Esophagus muscularis mucosa (tissue), 4 donors: ENCODE results near the gene SYNGAP1. TPM values are rescaled to one million over a fixed set of nuclear protein-coding genes. Genes with fewer than 3 reads are reported as not detected.

Experiments used
- DNase-seq: peaks from one replicate; pipeline ENCODE4 v3.0.0-alpha.2; 2017; ENCODE audit errors: extremely low spot score
- H3K27ac ChIP-seq, 4 donors: fragments of 200-600 bp; sonication (generic); replicated peaks in 1 of 4; 1 replicate in 3 of 4; 2 replicates in 1 of 4; pipeline ENCODE4 v1.5.1; 2016 to 2019; ENCODE audit warnings: mild to moderate bottlenecking in 1 of 4
- H3K27me3 ChIP-seq, 4 donors: fragments of 200-600 bp; sonication (generic); one replicate each; pipeline versions ENCODE4 v1.5.1 to v1.6.0; 2016 to 2019
- H3K36me3 ChIP-seq, 4 donors: fragments of 200-600 bp; sonication (generic); one replicate each; pipeline ENCODE4 v1.5.1; 2016 to 2019
- H3K4me1 ChIP-seq, 4 donors: fragments of 200-600 bp; sonication (generic); one replicate each; pipeline ENCODE4 v1.5.1; 2016 to 2019
- H3K4me3 ChIP-seq, 4 donors: fragments of 200-600 bp; sonication (generic); 1 replicate in 2 of 4; 2 replicates in 2 of 4; pipeline ENCODE4 v1.5.1; 2016 to 2019; ENCODE audit warnings: mild to moderate bottlenecking in 4 of 4, moderate library complexity in 1 of 4
- H3K9me3 ChIP-seq, 4 donors: fragments of 200-600 bp; sonication (generic); 1 replicate in 3 of 4; 2 replicates in 1 of 4; pipeline ENCODE4 v1.5.1; 2016 to 2019
- EP300 ChIP-seq: sonication (generic); formaldehyde crosslinking; IDR thresholded peaks from one replicate; pipeline ENCODE4 v1.6.1; 2017; ENCODE audit warnings: antibody characterized with exemption
- POLR2A ChIP-seq: fragments of 450-650 bp; IDR thresholded peaks from one replicate; pipeline ENCODE4 v1.6.1; 2017; ENCODE audit warnings: antibody characterized with exemption, moderate library complexity, mild to moderate bottlenecking, low read depth
- POLR2AphosphoS5 ChIP-seq, 2 donors: sonication (generic); formaldehyde crosslinking; IDR thresholded peaks; one replicate each; pipeline ENCODE4 v1.6.1; 2017; ENCODE audit warnings: antibody characterized with exemption in 2 of 2
- WGBS: methylation state at CpG from one replicate; pipeline ENCODE4 v1.1.5; 2018; 5-methylcytosine and 5-hydroxymethylcytosine counted together
- intact Hi-C: fragments of 100-400 bp; cut with DNase I; formaldehyde crosslinking; loops from one replicate; pipeline ENCODE4 v1.15.1; 2023
- total RNA-seq, 4 donors: library from RNA; depleted of rRNA; stranded (reverse); fragments of >200 nt; gene quantifications; one replicate each; pipeline versions ENCODE4 v1.1.0 to v1.2.1, GENCODE V29; 2016
- TF ChIP-seq, protein P1 (sequence below), 3 experiments: fragments of 200-600 bp in 2 of 3; fragments of 450-650 bp in 1 of 3; sonication (generic) in 2 of 3; IDR thresholded peaks; one replicate each; pipeline ENCODE4 v1.5.1; 2017 to 2019; ENCODE audit warnings: antibody characterized with exemption in 3 of 3, mild to moderate bottlenecking in 2 of 3, moderate library complexity in 1 of 3

Gene SYNGAP1
- total RNA-seq, 4 donors from 2014 or later: 8.0 to 17.6 (median 13.2) TPM

DNA sequence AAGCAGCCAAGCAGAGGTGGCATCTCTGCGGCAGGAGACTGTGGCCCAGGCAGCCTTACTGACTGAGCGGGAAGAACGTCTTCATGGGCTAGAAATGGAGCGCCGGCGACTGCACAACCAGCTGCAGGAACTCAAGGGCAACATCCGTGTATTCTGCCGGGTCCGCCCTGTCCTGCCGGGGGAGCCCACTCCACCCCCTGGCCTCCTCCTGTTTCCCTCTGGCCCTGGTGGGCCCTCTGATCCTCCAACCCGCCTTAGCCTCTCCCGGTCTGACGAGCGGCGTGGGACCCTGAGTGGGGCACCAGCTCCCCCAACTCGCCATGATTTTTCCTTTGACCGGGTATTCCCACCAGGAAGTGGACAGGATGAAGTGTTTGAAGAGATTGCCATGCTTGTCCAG lies 15.0 kb upstream of the SYNGAP1 start:
- Histone ChIP-seq H3K27me3 (no peaks in the 10 kb centered on the region), H3K9me3 (no peaks in the 10 kb centered on the region), H3K36me3 (no peaks in the 10 kb centered on the region), H3K4me3 (no peak overlapping the region), H3K27ac (no peak overlapping the region), H3K4me1 (peaks cover 0 to 7% (median 6%) of the 10 kb centered on the region in 4 donors)
- DNase-seq: no peak
- TF ChIP-seq POLR2AphosphoS5 (IDR thresholded peaks at IDR 0.05) (no peak), EP300 (no peak), POLR2A (no peak)
- TF ChIP-seq, protein P1, sequence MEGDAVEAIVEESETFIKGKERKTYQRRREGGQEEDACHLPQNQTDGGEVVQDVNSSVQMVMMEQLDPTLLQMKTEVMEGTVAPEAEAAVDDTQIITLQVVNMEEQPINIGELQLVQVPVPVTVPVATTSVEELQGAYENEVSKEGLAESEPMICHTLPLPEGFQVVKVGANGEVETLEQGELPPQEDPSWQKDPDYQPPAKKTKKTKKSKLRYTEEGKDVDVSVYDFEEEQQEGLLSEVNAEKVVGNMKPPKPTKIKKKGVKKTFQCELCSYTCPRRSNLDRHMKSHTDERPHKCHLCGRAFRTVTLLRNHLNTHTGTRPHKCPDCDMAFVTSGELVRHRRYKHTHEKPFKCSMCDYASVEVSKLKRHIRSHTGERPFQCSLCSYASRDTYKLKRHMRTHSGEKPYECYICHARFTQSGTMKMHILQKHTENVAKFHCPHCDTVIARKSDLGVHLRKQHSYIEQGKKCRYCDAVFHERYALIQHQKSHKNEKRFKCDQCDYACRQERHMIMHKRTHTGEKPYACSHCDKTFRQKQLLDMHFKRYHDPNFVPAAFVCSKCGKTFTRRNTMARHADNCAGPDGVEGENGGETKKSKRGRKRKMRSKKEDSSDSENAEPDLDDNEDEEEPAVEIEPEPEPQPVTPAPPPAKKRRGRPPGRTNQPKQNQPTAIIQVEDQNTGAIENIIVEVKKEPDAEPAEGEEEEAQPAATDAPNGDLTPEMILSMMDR (IDR thresholded peaks at IDR 0.05): no peak
- WGBS: 100% methylated on average over 2 of the region's 17 CpGs
- intact Hi-C loops: no loop called here

- DNase-seq: no peak
- Histone ChIP-seq H3K27ac (no peak overlapping the region), H3K27me3 (no peaks in the 10 kb centered on the region), H3K9me3 (no peaks in the 10 kb centered on the region), H3K4me3 (no peak overlapping the region), H3K36me3 (no peaks in the 10 kb centered on the region), H3K4me1 (peaks cover 0 to 9% (median 8%) of the 10 kb centered on the region in 4 donors)
- TF ChIP-seq, protein P1 (IDR thresholded peaks at IDR 0.05): no peak
- TF ChIP-seq POLR2A (no peak), POLR2AphosphoS5 (IDR thresholded peaks at IDR 0.05) (no peak), EP300 (no peak)
- WGBS: 92% methylated on average over 13 of the region's 15 CpGs
- intact Hi-C loops: no loop called here
Observed at GRCh38 chr6:33405386-33405940, 14.4 kb upstream of the SYNGAP1 start.

DNA sequence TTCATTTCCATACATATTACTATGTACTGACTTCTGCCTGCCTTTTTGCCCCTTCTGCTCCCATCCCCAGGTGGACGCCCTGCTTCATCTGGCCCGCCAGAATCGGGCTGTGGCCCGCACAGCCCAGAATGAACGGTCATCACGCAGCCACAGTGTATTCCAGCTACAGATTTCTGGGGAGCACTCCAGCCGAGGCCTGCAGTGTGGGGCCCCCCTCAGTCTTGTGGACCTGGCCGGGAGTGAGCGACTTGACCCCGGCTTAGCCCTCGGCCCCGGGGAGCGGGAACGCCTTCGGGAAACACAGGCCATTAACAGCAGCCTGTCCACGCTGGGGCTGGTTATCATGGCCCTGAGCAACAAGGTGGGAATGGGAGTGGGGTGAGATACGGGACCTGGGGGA lies 13.7 kb upstream of the SYNGAP1 start:
- no peaks in the 10 kb centered on the region for H3K9me3 ChIP-seq
- H3K27ac ChIP-seq: no peak overlapping the region
- H3K36me3 ChIP-seq: no peaks in the 10 kb centered on the region
- peaks cover 0 to 9% (median 8%) of the 10 kb centered on the region in 4 donors for H3K4me1 ChIP-seq
- no peak for DNase-seq
- TF ChIP-seq, protein P1 (IDR thresholded peaks at IDR 0.05): no peak
- intact Hi-C loops: no loop called here
- no peaks in the 10 kb centered on the region for H3K27me3 ChIP-seq
- H3K4me3 ChIP-seq: no peak overlapping the region
- 94% methylated on average over 8 of the region's 17 CpGs for WGBS

DNA sequence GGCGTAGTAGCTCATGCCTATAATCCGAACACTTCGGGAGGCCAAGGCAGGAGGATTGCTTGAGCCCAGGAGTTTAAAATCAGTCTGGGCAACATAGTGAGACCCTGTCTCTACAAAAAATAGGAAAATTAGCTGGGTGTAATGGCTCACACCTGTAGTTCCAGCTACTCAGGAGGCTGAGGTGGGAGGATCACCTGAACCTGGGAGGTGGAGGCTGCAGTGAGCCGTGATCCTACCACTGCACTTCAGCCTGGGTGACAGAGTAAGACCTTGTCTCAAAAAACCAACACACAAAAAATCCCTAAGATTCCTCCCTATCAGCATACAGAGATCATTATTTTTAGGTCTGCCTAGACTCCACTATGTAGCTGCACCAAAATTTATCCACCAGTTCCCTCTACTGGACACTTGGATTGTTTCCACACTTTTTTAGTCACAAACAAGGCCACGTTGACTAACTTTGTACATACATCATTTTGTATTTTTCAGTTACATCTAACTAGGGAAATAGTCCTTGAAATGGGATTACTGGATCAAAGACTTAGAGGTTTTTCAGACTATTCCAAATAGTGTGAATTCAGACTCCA lies 12.6 kb upstream of the SYNGAP1 start:
- no peak for TF ChIP-seq POLR2AphosphoS5 (IDR thresholded peaks at IDR 0.05)
- TF ChIP-seq, protein P1 (IDR thresholded peaks at IDR 0.05): no peak
- TF ChIP-seq POLR2A: no peak
- no peak for TF ChIP-seq EP300
- Histone ChIP-seq H3K9me3 (no peaks in the 10 kb centered on the region), H3K36me3 (peaks cover 0 to 2% (median 2%) of the 10 kb centered on the region in 4 donors), H3K27me3 (no peaks in the 10 kb centered on the region), H3K4me3 (no peak overlapping the region), H3K4me1 (peaks cover 8 to 19% (median 18%) of the 10 kb centered on the region in 4 donors), H3K27ac (no peak overlapping the region)
- intact Hi-C loops: no loop called here
- no peak for DNase-seq
- WGBS: 84% methylated on average over 5 of the region's 5 CpGs
